ENCODE results near the gene ALDH7A1.

ALDH7A1 gene

DNA sequence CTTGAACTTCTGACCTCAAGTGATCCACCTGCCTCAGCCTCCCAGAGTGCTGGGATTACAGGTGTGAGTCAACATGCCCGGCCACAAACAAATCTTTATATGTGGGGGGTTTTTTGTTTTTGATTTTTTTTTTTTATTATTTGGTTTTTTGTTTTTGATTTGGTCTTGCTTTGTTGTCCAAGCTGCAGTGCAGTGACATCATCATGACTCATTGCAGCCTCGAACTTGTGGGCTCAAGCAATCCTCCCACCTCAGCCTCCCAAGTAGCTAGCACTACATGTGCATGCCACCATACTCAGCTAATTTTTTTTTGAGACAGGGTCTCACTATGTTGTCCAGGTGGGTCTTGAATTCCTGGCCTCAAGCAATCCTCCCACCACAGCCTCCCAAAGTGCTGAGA, 42.4 kb downstream of the ALDH7A1 start:
- H3K4me3 ChIP-seq (IDR thresholded peaks at IDR 0.05; ENCODE audit: insufficient read depth, low read depth, low read length), result no peak overlapping the region
- no peak overlapping the region for H2AFZ ChIP-seq (ENCODE audit: low read depth)
- no peaks in the 10 kb centered on the region for H3K36me3 ChIP-seq (ENCODE audit: insufficient read depth)
- no peaks in the 10 kb centered on the region for H4K20me1 ChIP-seq (ENCODE audit: insufficient read depth)
- no peak overlapping the region for H3K27ac ChIP-seq
- H3K4me2 ChIP-seq, result no peak overlapping the region
- no peaks in the 10 kb centered on the region for H3K27me3 ChIP-seq (ENCODE audit: insufficient read depth, low read depth)
- TF ChIP-seq, protein P1, sequence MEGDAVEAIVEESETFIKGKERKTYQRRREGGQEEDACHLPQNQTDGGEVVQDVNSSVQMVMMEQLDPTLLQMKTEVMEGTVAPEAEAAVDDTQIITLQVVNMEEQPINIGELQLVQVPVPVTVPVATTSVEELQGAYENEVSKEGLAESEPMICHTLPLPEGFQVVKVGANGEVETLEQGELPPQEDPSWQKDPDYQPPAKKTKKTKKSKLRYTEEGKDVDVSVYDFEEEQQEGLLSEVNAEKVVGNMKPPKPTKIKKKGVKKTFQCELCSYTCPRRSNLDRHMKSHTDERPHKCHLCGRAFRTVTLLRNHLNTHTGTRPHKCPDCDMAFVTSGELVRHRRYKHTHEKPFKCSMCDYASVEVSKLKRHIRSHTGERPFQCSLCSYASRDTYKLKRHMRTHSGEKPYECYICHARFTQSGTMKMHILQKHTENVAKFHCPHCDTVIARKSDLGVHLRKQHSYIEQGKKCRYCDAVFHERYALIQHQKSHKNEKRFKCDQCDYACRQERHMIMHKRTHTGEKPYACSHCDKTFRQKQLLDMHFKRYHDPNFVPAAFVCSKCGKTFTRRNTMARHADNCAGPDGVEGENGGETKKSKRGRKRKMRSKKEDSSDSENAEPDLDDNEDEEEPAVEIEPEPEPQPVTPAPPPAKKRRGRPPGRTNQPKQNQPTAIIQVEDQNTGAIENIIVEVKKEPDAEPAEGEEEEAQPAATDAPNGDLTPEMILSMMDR (conservative IDR thresholded peaks at IDR 0.05; ENCODE audit: low read depth, low read length), result no peak
- no peaks in the 10 kb centered on the region for H3K79me2 ChIP-seq (ENCODE audit: insufficient read depth, low read depth)
- H3K9ac ChIP-seq, result no peak overlapping the region
- no peaks in the 10 kb centered on the region for H3K4me1 ChIP-seq (ENCODE audit: low read depth, poor library complexity, severe bottlenecking)

DNA sequence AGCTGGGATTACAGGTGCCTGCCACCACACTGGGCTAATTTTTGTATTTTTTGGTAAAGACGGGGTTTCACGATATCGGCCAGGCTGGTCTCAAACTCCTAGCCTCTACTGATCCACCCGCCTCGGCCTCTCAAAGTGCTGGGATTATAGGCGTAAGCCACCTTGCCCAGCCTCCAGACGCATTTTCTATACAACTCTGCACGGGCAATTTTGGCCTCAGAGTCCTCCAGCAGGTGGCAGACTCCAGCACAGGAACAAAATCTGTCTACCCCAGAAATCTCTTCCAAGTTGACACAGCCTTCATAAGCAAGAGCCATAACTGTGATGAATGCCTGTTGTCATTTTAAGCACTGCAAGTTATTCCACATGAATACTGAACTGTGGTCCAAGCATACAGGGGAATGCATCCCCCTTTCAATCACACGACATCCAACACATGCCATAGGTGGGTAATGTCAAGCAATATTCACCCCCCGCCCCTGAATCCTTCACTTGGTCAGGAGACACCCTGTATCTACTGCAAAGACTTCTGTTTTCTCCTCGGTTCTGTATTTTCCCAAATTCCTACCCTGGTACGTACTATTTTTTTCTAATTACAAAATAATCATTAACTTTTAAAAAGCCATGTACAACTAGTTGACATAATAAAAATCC, 50.8 kb downstream of the ALDH7A1 start:
- Histone ChIP-seq H3K4me1 (ENCODE audit: low read depth, poor library complexity, severe bottlenecking) (peaks cover 39% of the 10 kb centered on the region), H3K4me3 (IDR thresholded peaks at IDR 0.05; ENCODE audit: insufficient read depth, low read depth, low read length) (no peak overlapping the region), H2AFZ (ENCODE audit: low read depth) (no peak overlapping the region), H3K79me2 (ENCODE audit: insufficient read depth, low read depth) (no peaks in the 10 kb centered on the region), H3K27ac (no peak overlapping the region), H3K36me3 (ENCODE audit: insufficient read depth) (no peaks in the 10 kb centered on the region), H3K4me2 (no peak overlapping the region), H4K20me1 (ENCODE audit: insufficient read depth) (no peaks in the 10 kb centered on the region), H3K9ac (no peak overlapping the region), H3K27me3 (ENCODE audit: insufficient read depth, low read depth) (no peaks in the 10 kb centered on the region)
- TF ChIP-seq, protein P1 (conservative IDR thresholded peaks at IDR 0.05; ENCODE audit: low read depth, low read length), result peak; percentile 72

DNA sequence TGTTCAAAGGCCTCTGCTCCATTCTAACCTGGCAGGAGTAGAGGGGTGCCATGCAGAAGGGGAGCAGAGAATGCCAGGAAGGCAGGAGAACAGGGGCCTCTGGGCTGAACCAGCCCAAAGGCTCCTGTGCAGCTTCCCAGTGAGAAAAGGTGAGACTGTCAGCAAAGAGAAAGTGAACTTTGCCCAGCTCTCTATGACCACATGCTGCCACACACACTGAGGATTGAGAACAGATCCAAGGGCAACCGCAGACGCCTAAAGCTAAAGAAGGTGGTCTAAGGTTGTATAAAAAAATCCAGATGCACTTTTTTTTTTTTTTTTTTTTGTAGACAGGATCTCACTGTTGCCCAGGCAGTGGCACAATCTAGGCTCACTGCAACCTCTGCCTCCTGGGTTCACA, 51.4 kb downstream of the ALDH7A1 start:
- Histone ChIP-seq H2AFZ (ENCODE audit: low read depth) (no peak overlapping the region), H3K9ac (no peak overlapping the region), H3K27me3 (ENCODE audit: insufficient read depth, low read depth) (no peaks in the 10 kb centered on the region), H3K4me1 (ENCODE audit: low read depth, poor library complexity, severe bottlenecking) (peaks cover 43% of the 10 kb centered on the region), H4K20me1 (ENCODE audit: insufficient read depth) (no peaks in the 10 kb centered on the region), H3K4me2 (no peak overlapping the region), H3K4me3 (IDR thresholded peaks at IDR 0.05; ENCODE audit: insufficient read depth, low read depth, low read length) (no peak overlapping the region), H3K79me2 (ENCODE audit: insufficient read depth, low read depth) (no peaks in the 10 kb centered on the region), H3K36me3 (ENCODE audit: insufficient read depth) (no peaks in the 10 kb centered on the region), H3K27ac (no peak overlapping the region)
- TF ChIP-seq, protein P1 (conservative IDR thresholded peaks at IDR 0.05; ENCODE audit: low read depth, low read length), result no peak

GRCh38 chr5:126543009-126543408, 52.0 kb downstream of the ALDH7A1 start:
- Histone ChIP-seq H3K4me2 (no peak overlapping the region), H3K36me3 (ENCODE audit: insufficient read depth) (no peaks in the 10 kb centered on the region), H3K4me1 (ENCODE audit: low read depth, poor library complexity, severe bottlenecking) (peaks cover 44% of the 10 kb centered on the region), H4K20me1 (ENCODE audit: insufficient read depth) (no peaks in the 10 kb centered on the region), H3K4me3 (IDR thresholded peaks at IDR 0.05; ENCODE audit: insufficient read depth, low read depth, low read length) (no peak overlapping the region), H3K9ac (no peak overlapping the region), H3K27me3 (ENCODE audit: insufficient read depth, low read depth) (no peaks in the 10 kb centered on the region), H2AFZ (ENCODE audit: low read depth) (no peak overlapping the region), H3K79me2 (ENCODE audit: insufficient read depth, low read depth) (no peaks in the 10 kb centered on the region), H3K27ac (no peak overlapping the region)
- TF ChIP-seq, protein P1 (conservative IDR thresholded peaks at IDR 0.05; ENCODE audit: low read depth, low read length), result no peak

All from KMS-11 (cell line).